H54 (cell line): ENCODE data around the gene ZBTB20.
A peak's percentile ranks its signal among the peaks of the same experiment; 100 is the strongest.

ENCODE experiments used
- DNase-seq: peaks from one replicate; pipeline ENCODE4 v3.0.0; 2011; ENCODE audit warnings: low spot score, mixed read lengths; ENCODE audit not compliant: insufficient read length
- FAIRE-seq: peaks from 3 replicates; lab custom pipeline; 2011; peaks lifted over from hg19 to GRCh38; lab: Jason Lieb, UNC
- POLR2A ChIP-seq: IDR thresholded peaks from 2 replicates; pipeline ENCODE4 v1.6.1; 2011; ENCODE audit warnings: low read depth, mild to moderate bottlenecking, low read length

ZBTB20 gene

DNA sequence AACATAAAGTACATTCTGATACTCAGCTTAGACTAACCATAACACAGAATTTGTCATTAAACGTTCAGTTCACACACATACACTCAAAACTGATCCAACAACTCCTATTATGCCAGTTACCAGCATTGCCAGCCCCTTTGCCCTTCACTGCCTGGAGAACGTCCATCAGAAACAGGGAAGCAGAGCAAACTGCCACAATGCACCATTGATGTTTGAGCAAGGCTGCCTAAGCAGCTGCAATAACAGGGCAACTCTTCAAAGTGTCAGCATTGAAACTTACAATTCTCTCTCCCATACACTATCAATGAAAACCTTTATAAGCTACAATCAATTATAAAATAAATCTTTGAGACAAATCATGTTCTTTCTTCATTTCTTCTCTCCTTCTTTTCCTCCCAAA lies 85.1 kb downstream of the ZBTB20 start:
- peak; percentile 38 for FAIRE-seq

DNA sequence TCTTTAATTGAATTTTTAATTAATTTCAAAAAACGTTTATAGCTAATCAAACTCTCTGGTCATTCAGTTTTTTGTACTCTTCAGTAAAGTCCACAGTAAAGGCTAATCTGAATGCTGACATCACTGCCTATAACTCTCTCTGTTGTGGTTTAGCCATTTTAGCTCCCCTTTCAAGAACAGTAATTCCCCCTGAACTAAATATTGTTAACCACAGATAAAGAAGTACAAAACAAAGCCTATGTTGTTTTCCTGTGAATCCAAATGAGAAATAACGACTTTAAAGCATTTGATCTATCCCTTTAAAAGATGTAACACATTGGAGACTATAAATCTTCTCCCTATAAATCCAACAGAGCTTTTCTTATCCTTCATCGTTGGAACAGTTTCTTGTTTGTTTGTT lies 94.2 kb downstream of the ZBTB20 start:
- no peak for DNase-seq
- no peak for TF ChIP-seq POLR2A
- no peak for FAIRE-seq

More for the DNA sequence above, 85.1 kb downstream of the ZBTB20 start:
- no peak for TF ChIP-seq POLR2A
- DNase-seq: no peak

DNA sequence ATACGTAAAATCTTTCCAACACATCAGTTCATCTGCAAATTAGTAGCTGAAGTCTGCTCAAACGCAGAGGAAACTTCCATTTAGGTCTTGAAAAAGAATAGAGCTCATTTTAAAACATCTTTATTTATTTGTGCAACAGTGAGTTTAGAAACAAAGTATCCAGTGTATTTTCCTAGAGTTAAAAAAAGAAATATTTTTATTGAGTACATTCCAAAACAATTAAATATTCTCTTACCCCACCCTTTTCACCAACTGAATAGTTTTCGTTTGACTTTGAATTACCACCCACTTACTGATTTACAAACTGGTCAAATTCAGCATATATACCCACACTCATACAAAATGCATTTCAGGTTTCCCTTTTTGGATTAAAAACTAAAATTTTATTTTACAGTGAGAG lies 104.7 kb downstream of the ZBTB20 start:
- no peak for TF ChIP-seq POLR2A
- DNase-seq (no peak), FAIRE-seq (no peak)

- no peak for TF ChIP-seq POLR2A
Measured at GRCh38 chr3:115040673-115041286, 106.3 kb downstream of the ZBTB20 start.

GRCh38 chr3:115040246-115040645 lies 106.8 kb downstream of the ZBTB20 start:
- no peak for FAIRE-seq
- TF ChIP-seq POLR2A: no peak
- no peak for DNase-seq

More at GRCh38 chr3:115040673-115041286, 106.3 kb downstream of the ZBTB20 start:
- peak; percentile 36 for FAIRE-seq
- DNase-seq: peak; percentile 2

DNA sequence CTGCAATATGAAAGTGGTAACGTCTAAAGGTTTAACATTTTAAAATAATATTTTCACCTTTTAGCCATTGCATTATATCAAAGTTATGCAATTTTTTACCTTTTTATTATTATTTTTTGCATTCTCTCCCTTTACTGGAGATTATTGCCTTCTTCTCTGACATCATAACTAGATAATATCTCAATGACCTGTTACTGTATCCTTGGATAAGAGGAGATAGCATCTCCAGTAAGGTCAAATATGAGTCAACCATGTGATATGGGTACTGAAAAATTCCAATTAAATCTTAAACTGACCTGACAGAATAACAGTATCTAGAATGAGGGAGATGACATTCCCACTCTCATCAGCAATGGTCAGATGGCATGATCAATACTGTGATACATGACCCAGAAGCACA lies 108.3 kb downstream of the ZBTB20 start:
- no peak for TF ChIP-seq POLR2A
- DNase-seq (no peak), FAIRE-seq (peak; percentile 36)

DNA sequence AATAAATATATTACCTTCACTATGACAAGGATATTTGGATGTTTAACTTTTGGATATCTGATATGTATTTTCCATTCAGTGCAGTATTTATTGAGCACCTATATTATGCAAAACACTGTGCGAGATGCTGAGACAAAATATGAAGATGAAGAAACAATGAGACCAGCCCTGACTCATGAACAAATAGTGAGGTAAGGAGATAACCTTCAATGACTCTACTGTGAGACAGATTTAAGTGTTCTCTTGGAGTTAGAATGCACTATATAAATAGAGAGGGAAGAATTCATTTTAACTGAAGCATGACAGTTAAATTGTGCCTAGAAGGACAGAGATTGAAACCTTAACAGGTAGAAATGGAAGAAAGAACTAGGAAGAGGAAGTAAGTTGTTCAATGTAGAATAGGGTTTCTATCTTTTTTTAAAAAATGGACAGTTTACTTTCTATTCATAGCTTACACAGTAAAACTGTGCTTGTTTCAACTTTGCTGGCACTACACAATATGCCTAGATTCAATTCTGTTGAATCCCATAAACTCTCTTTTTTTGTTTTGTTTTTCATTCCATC lies 124.2 kb downstream of the ZBTB20 start:
- FAIRE-seq (no peak), DNase-seq (no peak)
- TF ChIP-seq POLR2A: no peak

DNA sequence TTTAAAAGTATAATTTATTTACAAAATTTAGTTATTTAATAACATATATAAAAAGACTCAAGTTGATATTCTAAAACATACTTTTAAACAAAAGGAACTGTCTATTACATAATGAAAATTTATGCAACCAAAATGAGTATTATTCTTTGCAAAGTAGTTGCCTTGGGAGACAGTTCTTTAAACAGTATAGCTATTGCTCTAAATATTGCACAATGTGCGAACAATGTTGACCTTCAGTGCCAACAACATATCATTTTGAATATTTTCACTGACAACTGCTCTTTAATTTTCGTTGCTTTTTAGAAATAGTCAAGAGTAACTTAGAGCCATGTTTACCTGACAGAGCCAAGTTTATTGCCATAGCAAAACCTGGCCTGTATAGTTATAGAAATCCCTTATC lies 124.9 kb downstream of the ZBTB20 start:
- TF ChIP-seq POLR2A: no peak
- DNase-seq: no peak
- no peak for FAIRE-seq

DNA sequence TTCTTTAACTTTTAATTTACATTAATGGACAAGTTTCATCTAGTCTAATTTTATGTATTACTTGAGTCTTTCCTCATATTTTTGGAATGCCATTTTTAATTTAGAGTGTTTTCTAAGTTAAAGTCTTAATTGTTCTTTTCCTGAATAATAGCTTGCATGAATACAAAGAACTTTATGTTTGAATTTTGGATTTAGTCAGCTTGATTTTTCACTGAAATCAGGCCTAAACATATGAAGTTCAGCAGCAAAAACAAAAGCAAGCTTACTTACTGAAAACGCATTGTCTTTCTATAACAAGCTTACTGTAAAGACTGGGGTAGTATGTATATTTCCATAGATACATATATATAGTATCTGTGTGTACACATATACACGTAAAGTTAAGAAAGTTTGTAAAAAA lies 126.0 kb downstream of the ZBTB20 start:
- no peak for DNase-seq
- TF ChIP-seq POLR2A: no peak
- FAIRE-seq: no peak

DNA sequence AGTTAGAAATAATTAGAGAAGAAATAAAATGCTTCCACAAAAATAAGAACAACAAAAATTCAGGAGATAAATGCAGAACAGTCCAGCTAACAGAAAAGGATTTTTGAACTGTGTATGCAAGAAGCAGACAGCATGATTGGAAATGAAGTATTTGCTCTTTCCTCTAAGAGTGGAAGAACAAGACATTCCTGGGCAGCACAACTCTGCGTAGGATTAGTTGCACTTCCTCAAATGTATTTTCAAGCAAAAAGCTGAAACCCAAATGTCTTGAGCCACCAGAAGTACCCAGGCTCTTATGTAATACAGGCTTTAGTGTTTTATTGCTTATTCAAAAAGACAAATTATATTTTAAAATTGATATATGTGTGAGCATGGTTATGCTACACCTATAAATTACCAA lies 127.2 kb downstream of the ZBTB20 start:
- no peak for TF ChIP-seq POLR2A
- FAIRE-seq (no peak), DNase-seq (no peak)

- DNase-seq (no peak), FAIRE-seq (no peak)
Measured at GRCh38 chr3:115018694-115019093, 128.4 kb downstream of the ZBTB20 start.

GRCh38 chr3:115007966-115008365 lies 139.1 kb downstream of the ZBTB20 start:
- TF ChIP-seq POLR2A: no peak
- FAIRE-seq (no peak), DNase-seq (no peak)

More at GRCh38 chr3:115018694-115019093, 128.4 kb downstream of the ZBTB20 start:
- TF ChIP-seq POLR2A: no peak

DNA sequence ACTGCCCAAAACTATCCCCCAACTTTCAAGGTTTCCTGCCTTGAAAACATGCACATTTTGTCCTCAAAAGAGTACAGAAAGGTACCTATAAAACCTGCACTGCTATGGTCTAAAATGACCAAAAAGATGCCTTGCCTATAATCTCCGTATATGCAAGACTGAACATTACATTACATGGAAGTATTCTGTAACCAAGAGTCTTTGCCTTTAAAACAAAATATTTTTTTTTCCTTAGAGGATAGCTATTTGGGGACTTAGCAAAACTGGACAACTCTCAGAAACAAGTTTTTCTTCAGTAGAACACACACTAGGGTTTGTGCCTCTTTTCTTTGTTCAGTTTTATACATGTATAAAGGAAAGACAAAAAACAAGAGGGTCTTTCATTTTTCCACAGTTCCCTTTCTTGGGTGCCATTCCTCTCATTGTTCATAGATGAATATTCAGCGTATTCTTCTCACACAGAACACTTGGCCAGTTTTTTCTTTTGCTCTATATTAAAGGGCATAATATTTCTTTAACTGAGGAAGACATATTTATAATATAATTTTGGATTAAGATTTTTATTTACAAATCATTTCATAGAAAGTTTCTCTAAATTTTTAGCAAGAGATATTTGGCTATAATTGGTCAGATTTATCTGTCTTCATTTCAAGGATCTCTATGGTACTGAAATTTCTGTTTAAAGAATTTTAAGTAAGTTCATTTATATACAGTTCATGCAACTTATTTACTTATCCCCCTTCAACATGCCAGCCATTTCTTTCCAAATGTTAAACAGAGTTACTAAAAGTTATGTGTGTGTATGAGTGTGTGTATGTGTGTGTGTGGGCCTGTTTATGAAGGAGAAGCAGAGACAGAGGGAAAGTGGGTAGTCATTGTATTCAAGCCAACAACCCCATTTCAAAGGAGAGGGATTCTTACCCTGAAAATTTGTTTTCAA lies 142.6 kb downstream of the ZBTB20 start:
- FAIRE-seq (no peak), DNase-seq (no peak)

DNA sequence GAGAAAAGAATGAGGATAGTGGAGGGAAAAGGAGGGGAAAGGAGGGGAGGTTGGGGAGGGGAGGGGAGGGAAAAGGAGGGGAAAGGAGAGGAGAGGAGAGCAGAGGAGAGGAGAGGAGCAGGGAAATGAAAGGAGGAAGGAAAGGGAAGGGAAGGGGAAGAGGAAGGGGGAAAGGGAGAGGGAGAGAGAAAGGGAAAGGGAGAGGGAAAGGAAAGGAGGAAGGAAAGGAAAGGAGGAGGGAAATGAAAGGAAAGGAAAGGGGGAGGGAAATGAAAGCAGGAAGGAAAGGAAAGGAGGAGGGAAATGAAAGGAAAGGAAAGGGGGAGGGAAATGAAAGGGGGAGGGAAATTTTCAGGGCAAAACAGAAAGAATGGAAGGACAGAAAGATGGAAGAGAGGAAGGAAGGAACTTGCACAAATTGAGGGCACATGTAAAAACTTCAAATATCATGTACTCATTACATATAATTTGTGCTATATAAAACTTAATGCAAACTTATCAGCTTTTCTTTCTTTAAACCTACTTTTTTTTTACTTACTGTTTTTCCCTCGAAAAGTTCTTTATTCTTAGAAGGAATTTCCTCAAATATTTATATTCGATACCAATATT lies 148.0 kb downstream of the ZBTB20 start:
- DNase-seq (no peak), FAIRE-seq (no peak)
- TF ChIP-seq POLR2A: no peak

More for the DNA sequence above, 142.6 kb downstream of the ZBTB20 start:
- no peak for TF ChIP-seq POLR2A
